ENCODE results near the gene GIPC1.
A peak's percentile ranks its signal among the peaks of the same experiment; 100 is the strongest.

DNA sequence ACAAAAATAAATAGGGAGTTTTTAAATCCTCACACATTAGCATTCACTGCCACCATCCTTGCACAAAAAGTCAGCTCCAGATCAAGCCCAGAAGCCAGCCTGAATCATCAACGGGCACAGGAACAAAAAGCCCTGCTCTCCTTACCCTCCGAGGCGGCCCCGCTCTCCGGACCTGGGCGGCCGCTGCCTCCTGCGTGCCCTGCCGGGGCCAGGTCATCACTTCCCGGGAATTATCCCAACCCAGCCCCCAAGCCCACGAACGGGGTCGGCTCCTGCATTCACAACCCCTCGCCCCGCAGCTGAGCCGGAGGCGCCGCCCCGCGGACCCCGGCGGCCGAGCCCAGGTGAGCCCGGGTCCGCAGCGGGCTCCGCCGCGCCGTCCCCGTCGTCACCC is 21.5 kb upstream of the GIPC1 start:
- TF ChIP-seq, protein P1, sequence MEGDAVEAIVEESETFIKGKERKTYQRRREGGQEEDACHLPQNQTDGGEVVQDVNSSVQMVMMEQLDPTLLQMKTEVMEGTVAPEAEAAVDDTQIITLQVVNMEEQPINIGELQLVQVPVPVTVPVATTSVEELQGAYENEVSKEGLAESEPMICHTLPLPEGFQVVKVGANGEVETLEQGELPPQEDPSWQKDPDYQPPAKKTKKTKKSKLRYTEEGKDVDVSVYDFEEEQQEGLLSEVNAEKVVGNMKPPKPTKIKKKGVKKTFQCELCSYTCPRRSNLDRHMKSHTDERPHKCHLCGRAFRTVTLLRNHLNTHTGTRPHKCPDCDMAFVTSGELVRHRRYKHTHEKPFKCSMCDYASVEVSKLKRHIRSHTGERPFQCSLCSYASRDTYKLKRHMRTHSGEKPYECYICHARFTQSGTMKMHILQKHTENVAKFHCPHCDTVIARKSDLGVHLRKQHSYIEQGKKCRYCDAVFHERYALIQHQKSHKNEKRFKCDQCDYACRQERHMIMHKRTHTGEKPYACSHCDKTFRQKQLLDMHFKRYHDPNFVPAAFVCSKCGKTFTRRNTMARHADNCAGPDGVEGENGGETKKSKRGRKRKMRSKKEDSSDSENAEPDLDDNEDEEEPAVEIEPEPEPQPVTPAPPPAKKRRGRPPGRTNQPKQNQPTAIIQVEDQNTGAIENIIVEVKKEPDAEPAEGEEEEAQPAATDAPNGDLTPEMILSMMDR (IDR thresholded peaks at IDR 0.05): no peak
- peak in 1 of 2 donors; percentile 6 for TF ChIP-seq POLR2A (IDR thresholded peaks at IDR 0.05)

Data from adrenal gland (tissue), 5 donors.